HG03342 (cell line): Measurements from ENCODE around the gene SORBS2.

ENCODE experiments used
- ATAC-seq: cut with Tn5 transposase; IDR thresholded peaks from one replicate; pipeline ENCODE4 v1.9.1; 2021; ENCODE audit warnings: mild to moderate bottlenecking, moderate library complexity; ENCODE audit not compliant: unreplicated experiment

The SORBS2 gene

GRCh38 chr4:185774845-185775680 is 36.9 kb downstream of the SORBS2 start:
- ATAC-seq, result no peak

- no peak for ATAC-seq
These were observed 37.8 kb downstream of the SORBS2 start for GRCh38 chr4:185774131-185774653.

DNA sequence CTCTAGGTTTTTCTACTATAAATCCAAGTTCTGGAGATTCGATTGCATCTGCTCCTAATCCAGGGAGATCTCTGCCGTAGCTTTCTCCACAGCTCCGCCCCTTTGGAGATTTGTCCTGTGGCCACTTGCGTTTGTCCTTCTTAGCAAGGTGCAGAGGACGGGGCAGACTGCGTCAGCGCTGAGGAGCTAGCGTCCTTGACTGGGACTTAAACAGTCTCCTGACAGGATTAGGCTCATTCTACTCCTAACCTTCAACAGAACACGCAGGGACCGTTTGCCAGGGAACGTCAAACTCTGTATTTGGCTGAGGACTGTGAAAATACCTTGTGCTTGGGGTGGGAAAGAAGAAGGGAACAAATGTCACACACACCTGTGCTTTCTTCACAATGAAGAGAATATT is 38.6 kb downstream of the SORBS2 start:
- ATAC-seq, result no peak

GRCh38 chr4:185772391-185773093 is 39.5 kb downstream of the SORBS2 start:
- ATAC-seq, result no peak

- ATAC-seq, result no peak
These were observed 40.1 kb downstream of the SORBS2 start for GRCh38 chr4:185771711-185772390.

DNA sequence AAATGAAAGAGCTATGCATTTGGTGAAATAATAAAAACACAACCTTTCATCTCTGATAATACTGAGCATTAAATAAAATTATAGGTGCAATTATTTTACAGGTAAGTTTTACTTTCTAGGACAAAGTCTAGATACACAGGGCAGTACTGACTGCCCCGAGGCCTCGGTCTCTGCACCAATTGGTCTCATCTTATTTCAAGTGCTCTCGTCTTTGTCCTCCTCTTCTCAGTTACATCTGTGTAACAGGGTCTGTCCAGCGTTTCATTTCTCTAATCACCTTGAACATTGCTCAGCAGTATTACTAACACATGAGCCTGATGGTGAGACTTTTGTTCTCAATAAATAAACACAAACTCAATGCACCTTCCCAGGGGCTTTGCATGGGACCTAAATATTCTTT is 44.5 kb downstream of the SORBS2 start:
- ATAC-seq, result no peak

- no peak for ATAC-seq
These were observed 47.1 kb downstream of the SORBS2 start for GRCh38 chr4:185764876-185765275.

DNA sequence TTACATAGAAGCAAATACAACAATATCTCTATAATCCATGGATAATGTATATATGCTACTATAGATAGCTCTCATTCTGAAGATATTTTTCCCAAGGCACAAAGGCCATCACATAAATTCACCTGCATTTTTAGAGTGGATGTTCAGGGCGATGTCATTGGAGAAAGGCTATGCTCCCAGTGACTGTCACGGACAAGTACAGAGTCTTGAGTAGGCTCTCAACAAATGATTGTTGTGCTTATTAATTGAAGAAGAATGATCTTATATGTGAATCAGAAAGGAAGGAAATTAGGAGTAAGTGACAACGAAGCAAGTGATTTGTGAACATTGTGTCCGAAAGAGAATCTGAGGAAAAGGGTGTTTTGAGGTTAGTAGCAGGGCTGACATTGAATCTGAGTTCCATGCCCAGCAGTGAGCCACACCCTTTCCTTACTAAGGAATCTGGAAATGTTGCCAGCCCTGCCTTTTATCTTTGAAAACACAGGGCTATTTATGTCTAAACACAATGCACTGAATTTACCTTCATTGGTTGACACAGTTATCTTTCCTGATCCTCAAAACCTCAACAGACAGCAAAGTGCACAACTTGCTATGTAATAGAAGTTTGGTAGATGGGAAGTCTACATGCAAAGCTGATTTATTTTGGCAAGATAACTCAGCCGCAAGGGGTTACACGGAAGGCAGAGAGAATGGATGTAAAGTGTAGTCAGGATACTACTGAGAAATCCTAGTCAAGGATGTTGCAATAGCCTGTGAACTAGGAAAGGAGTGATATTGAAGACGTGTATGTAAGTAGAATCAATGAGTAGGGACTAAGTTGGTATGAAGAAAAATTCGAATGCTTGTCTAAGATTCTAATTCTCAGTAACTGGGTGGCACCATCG is 50.4 kb downstream of the SORBS2 start:
- no peak for ATAC-seq

GRCh38 chr4:185758807-185759206 is 53.2 kb downstream of the SORBS2 start:
- ATAC-seq, result no peak

DNA sequence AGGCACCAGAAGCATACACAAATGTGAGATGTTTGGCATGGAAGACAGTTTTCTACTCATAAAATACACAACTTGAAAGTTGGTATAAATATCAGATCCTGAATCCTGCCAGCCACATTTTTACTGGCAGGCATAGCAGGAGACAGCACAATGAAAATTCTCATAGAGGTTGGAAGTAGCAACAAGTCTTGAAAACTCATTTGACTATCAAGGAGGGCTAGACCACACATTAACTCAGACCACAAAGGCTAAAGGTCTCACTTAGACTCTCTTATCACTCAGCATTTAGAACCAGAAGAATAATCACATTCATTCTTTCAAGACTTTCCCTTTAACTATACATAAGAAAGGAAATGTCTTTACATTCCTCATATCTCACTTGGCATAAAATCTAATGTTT is 56.5 kb downstream of the SORBS2 start:
- ATAC-seq, result no peak

- ATAC-seq, result no peak
These were observed 57.0 kb downstream of the SORBS2 start for GRCh38 chr4:185754961-185755360.

GRCh38 chr4:185752872-185753271 is 59.1 kb downstream of the SORBS2 start:
- ATAC-seq, result no peak

DNA sequence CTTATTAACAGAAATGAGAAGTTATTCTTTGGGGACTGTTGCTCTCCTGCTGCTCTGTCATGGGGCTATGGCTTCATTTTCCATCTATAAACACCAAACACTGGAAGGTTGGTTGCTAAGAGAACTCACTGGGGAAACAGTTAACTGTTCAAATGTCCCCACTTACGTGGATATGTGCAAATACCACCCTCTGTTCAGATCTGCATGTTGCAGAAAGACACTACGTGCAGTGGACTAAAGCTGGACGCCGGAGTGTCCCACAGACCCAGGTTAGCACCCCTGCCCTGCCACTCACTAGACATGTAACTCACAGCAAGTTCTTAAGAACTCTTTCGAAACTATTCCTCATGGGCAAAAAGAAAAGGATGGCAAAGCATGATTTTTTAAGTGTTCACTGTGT is 62.1 kb downstream of the SORBS2 start:
- no peak for ATAC-seq

- ATAC-seq, result no peak
These were observed 63.0 kb downstream of the SORBS2 start for GRCh38 chr4:185748901-185749390.

DNA sequence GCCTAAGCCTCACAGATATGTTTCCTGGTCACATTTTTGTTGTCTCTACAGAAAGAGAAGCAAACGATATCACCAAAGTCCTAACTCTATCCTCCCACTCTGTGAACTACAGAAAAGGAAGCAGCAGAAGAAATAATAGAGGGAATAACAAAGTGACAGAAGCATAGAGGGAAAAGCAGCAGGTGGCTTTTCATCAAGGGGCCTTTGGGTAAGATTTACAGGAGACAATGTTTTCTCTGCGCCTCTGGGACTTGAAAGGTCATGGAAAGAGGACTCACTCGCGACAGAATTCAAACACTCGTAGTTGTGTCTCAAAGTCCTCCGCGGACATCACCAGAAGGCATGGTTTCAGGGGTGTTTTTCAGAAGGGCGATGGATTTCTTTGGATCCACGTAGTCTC is 66.1 kb downstream of the SORBS2 start:
- ATAC-seq, result no peak

- no peak for ATAC-seq
These were observed 67.0 kb downstream of the SORBS2 start for GRCh38 chr4:185744946-185745345.

DNA sequence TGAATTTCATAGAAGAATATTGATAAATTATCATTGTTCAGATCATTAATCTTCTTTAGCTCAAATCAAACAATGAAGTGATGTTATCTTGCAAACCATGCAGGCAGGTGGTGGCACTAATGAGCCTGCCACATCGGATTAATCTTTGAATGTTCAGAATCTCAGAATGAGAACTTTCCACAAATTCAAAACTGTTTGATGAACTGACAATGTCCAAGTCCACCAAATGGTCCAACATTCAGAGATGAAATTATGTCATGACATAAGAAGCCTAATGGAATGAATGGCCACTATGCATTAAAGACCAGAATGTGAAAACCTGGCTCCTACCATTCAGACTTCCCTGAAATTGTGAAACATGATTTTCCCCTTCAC is 67.5 kb downstream of the SORBS2 start:
- ATAC-seq, result no peak

- no peak for ATAC-seq
These were observed 68.1 kb downstream of the SORBS2 start for GRCh38 chr4:185743722-185744487.

DNA sequence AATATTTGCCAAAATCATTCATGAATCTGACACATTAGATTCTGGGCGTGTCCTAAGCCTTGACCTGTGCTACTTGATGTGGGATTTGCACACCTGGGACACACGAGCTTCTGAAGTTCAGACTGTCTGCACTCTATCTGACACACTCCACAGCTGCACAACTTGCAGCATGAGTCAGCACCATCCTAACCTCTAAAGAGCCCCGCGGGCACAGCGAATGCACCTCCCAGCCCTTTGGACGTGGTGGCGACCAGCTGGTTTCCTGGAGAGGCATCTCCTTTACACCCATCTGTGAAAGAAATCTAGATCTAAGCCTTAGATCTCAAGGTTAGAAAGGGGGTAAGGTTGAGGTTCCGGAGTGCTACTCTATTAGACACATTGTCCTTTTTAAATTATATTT is 69.2 kb downstream of the SORBS2 start:
- no peak for ATAC-seq

DNA sequence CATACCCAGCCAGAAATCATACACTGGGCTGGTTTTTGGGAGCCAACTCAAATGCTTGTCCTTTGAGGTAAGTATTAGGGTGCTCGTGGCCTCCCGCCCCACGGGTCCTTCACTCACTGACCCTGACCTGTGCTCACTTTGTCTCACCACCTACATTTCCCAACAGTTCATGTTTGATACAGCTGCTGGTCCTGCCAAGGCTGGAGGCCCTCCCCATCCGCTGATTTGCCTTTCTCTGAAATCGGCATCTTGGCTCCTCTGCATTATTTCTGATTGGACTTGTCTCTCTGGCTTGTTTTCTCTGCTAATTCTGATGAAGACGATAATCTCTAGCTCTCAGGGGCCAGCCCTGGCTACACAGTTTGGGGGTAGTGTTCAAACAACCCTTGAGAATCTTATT is 70.2 kb downstream of the SORBS2 start:
- ATAC-seq, result no peak
